HG03342 (cell line): ENCODE measurements around the gene IKZF2.
"Not testable (repeated sequence)": the region's sequence is repeated elsewhere in the genome, so short reads cannot be mapped to it uniquely, and the experiment has no call there.

Experiments used
- ATAC-seq: cut with Tn5 transposase; IDR thresholded peaks from one replicate; pipeline ENCODE4 v1.9.1; 2021; ENCODE audit warnings: mild to moderate bottlenecking, moderate library complexity; ENCODE audit not compliant: unreplicated experiment

IKZF2 gene

DNA sequence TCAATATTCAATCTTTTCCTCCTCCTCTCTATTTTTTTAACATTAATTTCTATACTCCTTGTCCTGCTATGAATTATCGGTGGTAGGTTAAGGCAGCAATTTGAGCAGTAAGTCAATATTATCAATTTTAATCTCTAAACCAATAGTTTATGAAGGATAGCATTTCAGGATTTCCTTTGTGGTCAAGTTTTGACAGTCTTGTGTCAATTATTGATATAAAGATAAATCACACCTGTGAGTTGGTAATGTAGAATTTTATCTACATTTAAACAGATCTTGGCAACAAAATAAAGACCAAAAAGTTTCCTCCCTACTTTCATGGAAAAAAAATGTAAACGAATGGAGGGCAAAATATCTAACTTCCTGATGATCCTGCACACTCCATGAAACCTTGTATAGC, 87.3 kb downstream of the IKZF2 start:
- ATAC-seq = no peak

GRCh38 chr2:213057977-213058376, 93.4 kb downstream of the IKZF2 start:
- ATAC-seq = no peak

- no peak for ATAC-seq
Measured at GRCh38 chr2:213046431-213046830, 105.0 kb downstream of the IKZF2 start.

DNA sequence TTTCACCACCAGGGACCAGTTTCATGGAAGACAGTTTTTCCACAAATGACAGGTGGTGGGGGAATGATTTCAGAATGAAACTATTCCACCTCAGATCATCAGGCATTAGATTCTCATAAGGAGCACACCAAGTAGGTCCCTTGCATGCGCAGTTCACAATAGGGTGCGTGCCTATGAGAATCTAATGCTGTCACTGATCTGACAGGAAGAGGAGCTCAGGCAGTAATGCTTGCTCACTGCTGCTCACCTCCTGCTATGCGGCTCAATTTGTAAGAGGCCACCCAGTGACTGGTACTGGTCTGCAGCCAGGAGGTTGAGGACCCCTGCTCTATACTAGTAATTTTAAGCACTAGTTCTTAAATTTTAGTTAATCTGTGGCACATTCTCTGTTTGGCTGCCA, 107.8 kb downstream of the IKZF2 start:
- ATAC-seq = no peak

DNA sequence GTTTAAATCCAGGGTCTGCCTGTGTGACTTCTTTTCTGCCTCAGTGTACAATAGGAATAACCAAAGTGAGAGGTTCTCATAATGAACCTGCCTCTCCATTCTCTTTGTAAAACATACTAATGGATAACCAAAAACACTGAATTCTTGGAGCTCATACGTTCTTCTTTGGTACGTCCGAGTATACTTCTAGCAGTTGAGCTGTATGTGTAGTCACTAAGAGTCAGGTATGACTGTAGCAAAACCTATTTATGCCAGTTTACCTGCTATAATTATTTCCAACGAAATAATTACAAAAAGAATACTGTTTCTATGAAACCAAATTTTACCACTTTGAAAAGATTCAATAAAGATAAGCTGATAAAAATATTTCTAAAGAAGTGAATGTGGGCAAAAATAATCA, 109.2 kb downstream of the IKZF2 start:
- no peak for ATAC-seq

GRCh38 chr2:213036836-213037235, 114.6 kb downstream of the IKZF2 start:
- no peak for ATAC-seq

GRCh38 chr2:213034585-213034984, 116.8 kb downstream of the IKZF2 start:
- no peak for ATAC-seq

- no peak for ATAC-seq
Measured at GRCh38 chr2:213032607-213033006, 118.8 kb downstream of the IKZF2 start.

GRCh38 chr2:213022987-213023386, 128.4 kb downstream of the IKZF2 start:
- ATAC-seq = peak; percentile 71

- peak; percentile 81 for ATAC-seq
Measured at GRCh38 chr2:213021971-213022899, 129.2 kb downstream of the IKZF2 start.

- ATAC-seq = not testable (repeated sequence)
Measured at GRCh38 chr2:213020913-213021312, 130.5 kb downstream of the IKZF2 start.

DNA sequence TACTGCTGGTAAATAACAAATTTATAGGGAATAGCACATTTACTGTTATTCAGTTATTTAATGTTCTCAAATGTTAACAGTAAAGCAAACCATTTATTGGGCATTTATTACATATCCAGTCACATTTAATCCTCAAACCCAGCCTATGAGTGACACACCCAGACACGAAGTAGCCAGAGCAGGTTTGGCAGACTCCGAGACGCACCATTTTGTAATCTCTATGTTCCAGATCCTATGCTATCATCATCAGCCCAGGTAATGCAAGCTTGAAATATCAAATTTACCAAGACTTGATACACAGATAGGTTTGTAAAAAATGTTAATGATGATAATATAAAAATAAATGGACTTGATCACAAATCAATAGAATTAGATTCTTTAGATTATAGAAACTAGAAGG, 131.1 kb downstream of the IKZF2 start:
- no peak for ATAC-seq

DNA sequence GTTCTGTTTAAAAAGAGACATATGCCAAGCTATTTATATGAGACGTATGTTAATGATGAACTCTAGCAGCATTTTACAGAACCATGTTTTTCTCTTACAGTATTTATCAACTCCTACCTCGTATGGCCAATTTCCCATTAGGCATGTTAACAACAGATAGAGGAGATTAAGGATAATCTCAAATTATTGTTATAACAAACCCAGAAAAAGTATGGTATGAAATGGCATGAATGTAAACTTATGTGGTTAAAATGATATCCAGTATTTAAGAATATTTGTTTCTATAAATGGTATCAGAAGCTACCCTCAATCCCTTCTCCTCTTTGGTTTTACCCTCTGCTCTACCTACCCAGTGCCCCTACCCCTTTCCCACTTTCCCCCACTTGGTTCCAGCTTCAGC, 132.0 kb downstream of the IKZF2 start:
- no peak for ATAC-seq

DNA sequence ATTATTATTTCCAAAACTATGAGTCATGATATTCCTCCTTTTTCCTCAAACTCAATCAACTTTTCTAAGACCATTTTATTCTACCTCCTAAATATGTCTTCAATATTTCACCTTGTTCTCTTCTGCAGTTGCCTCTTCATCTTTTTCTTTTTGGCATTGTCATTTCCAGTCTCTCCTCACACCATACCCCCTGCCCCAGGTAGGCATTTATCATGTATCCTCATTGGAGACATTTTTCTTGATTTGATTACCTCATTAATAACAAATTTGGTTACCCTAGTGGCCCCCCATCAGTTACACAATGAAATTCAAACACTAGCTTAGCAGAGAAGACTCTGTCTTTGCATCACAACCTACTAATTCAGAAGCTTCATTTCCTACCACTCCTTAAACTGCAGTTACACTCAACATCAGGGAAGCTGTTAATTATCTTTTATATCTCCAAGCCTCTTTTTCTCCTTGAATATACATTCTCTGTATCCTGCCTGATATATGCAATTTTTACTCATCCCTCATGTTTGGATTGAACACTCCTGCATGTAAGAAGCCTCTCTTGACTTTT, 133.0 kb downstream of the IKZF2 start:
- ATAC-seq = no peak

DNA sequence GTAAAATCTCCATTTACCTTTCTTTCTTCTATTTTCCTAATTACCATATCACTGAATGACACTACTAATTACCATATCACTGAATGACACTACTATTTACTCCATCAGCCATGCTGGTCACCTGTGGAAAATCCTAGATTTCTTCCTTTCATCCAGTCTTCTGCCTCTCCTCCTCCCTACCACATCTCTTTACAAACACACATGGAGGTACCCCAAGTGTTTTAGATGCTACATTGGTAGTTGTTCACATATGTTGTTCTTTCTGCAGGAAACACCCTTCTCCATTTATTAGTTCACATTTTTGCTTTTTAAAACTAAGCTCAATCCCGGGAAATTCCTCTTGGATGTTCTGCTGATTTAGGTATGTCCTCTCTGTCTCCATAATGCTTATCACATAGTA, 134.0 kb downstream of the IKZF2 start:
- no peak for ATAC-seq

DNA sequence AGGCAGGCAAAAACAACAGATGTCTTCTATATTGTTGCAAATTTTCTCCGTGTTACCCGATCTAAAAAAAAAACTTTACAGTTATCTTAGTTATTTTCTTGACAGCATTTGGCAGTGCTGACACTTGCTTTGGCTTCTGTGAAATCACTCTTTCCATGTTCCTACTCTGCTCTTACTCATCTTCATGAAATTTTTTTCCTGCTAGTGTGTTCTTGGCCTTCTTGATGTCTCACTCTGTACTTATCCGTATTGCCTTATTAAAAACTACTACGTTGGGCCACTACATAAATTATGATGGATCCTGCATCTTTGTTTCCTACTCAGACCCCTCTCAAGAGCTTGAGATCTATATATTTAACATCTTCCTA, 134.4 kb downstream of the IKZF2 start:
- no peak for ATAC-seq

- peak; percentile 31 for ATAC-seq
Measured at GRCh38 chr2:213016166-213016983, 135.0 kb downstream of the IKZF2 start.

DNA sequence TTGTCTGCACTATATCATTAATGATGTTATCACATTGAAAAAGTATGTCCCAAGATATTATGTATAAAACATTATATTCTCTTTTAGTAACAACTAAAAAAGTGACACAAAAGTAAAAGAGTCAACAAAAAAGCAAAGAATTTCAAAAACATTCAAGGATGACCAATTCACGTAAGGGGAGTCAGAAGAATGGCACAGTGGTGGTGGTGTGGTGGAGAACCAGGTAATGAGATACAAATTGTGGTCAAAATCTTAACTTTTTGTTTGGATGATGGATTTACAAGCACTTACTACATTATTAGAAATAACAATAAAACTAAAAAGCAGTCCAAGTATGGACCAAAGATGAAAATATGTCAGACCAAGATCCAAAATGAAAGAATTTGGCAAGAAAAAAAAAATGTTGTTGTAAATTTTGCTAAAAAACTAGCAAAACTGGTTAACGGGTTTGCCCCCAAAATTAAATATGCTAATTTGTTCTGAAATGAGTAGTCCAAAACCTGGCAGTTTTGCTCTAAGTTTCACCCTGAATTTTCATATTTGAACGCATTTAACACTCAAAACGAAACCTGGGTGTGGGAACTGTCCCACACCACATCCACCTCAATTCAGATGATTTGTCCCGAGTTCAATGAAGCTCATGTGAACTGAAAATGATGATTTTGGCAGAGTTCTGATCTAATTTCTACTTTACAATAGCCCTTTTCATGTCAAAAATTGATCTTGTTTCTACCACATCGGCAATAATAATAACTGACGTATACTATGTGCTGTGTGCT, 135.8 kb downstream of the IKZF2 start:
- peak; percentile 82 for ATAC-seq

- no peak for ATAC-seq
Measured at GRCh38 chr2:213013979-213014378, 137.4 kb downstream of the IKZF2 start.

DNA sequence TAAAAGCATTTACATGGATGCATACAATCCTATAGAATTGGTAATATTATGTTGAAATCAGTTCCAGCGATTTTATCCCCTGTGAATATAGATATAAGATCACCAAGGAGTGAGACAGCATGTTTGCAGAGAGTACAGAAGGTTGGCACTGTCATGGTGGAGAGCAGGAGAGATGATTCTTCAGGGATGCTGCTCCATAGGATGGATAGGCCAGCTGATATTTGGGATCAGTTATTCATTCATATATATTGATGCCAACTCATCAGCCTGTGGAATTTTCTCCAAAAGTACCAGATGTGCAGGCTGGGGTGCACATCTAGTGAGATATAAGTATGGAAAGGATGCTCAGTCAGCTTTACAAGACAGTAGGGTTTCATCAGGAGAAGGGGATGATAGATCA, 139.9 kb downstream of the IKZF2 start:
- ATAC-seq = no peak
